K562 (cell line): Measurements from ENCODE around the gene BMF. TPM values are rescaled to one million over a fixed set of nuclear protein-coding genes. Genes with fewer than 3 reads are reported as not detected.

Source experiments
- MEF2A ChIP-seq: IDR thresholded peaks from 2 replicates; pipeline ENCODE4 v1.6.1; 2011; ENCODE audit warnings: low read depth, mild to moderate bottlenecking, low read length, moderate library complexity; ENCODE audit not compliant: control insufficient read depth
- MTA1 ChIP-seq: fragments of 450-650 bp; IDR thresholded peaks from 2 replicates; pipeline ENCODE4 v1.6.1; 2017; ENCODE audit warnings: borderline replicate concordance
- PBX2 ChIP-seq, 2 experiments: IDR thresholded peaks in 1 of 2; conservative IDR thresholded peaks in 1 of 2; 2 replicates each; pipeline ENCODE4 v1.6.1; 2016; ENCODE audit warnings: low read depth in 2 of 2, mild to moderate bottlenecking in 1 of 2, missing compliant biosample characterization in 1 of 2, missing genetic modification characterization in 1 of 2, moderate library complexity in 1 of 2
- PHTF2 ChIP-seq: fragments of 250-450 bp; sonication (Bioruptor Pico); IDR thresholded peaks from 2 replicates; pipeline ENCODE4 v1.5.0; 2021; ENCODE audit warnings: mild to moderate bottlenecking
- TARDBP ChIP-seq: fragments of 450-650 bp; IDR thresholded peaks from 2 replicates; pipeline ENCODE4 v1.6.1; 2016
- polyA plus RNA-seq, 8 experiments: library from polyadenylated mRNA; depleted of rRNA in 4 of 8; stranded (reverse) in 5 of 8; unstranded in 3 of 8; fragments of >200 nt; fragmentation: Nextera tagmentation in 2 of 8; fragmentation: Illumina TruSeq in 1 of 8; extraction: Ambion mirVana in 2 of 8; extraction: Trizol in 1 of 8; gene quantifications; 2 replicates each; pipeline versions ENCODE4 v1.2.1 to v1.2.3, GENCODE V29; 2011 to 2014; ENCODE audit warnings: inconsistent platforms in 1 of 8, missing spikeins in 1 of 8
- total RNA-seq, 7 experiments: library from RNA; depleted of rRNA in 6 of 7; stranded (reverse); fragments of >200 nt in 6 of 7; fragmentation: Illumina TruSeq in 2 of 7; extraction: Trizol in 2 of 7; gene quantifications; 2 replicates each; pipeline versions ENCODE4 v1.2.1 to v1.2.3, GENCODE V29; 2011 to 2021; ENCODE audit warnings: low replicate concordance in 1 of 7
- TF ChIP-seq, protein P1 (sequence below): fragments of 150-350 bp; IDR thresholded peaks from 2 replicates; pipeline ENCODE4 v1.6.1; 2014; ENCODE audit warnings: low read depth, mild to moderate bottlenecking, low read length, borderline replicate concordance
- TF ChIP-seq, protein P2 (sequence below): fragments of 250-450 bp; sonication (Bioruptor Pico); IDR thresholded peaks from 2 replicates; pipeline ENCODE4 v1.5.0; 2020; ENCODE audit warnings: mild to moderate bottlenecking, borderline replicate concordance
- TF ChIP-seq, protein P3 (sequence below): fragments of 450-650 bp; conservative IDR thresholded peaks from 2 replicates; pipeline ENCODE4 v1.6.1; 2016; ENCODE audit warnings: missing genetic modification characterization, low read depth, mild to moderate bottlenecking, control low read depth, missing compliant biosample characterization

The BMF gene
- total and polyA plus RNA-seq, 9 of the 15 experiments (the other 6 are each of a cell fraction or from before 2014, with no cell fraction given): 0.25 to 0.91 (median 0.59) TPM; not detected in 2

DNA sequence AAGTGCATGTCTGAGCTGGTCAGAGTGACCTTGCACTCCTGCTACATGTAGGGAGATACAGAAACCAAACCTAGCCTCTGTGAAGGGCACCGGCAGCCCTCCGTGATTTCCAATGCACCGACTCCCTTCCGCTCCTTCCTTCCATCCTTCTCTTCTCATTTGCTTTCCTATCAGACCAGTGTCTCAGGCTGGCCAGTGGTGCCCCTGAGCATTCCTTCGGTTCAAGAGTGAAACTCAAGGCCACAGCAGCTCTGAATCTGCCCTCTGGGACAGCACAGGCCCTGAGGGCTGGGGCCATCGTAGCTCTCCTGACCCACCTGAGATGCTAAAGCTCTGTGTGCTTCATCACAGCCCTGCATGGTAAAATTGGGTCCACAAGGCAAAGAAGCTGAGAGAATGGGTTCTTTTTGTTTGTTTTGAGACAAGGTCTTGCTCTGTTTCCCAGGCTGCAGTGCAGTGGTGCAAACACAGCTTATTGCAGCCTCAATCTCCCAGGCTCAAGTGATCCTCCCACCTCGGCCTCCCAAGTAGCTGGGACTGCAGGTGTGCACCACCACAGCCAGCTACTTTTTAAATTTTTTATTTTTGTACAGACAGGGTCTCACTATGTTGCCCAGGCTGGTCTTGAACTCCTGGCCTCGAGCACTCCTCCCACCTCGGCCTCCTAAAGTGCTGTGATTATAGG, 2.3 kb upstream of the BMF start (continued):
- TF ChIP-seq, protein P1, sequence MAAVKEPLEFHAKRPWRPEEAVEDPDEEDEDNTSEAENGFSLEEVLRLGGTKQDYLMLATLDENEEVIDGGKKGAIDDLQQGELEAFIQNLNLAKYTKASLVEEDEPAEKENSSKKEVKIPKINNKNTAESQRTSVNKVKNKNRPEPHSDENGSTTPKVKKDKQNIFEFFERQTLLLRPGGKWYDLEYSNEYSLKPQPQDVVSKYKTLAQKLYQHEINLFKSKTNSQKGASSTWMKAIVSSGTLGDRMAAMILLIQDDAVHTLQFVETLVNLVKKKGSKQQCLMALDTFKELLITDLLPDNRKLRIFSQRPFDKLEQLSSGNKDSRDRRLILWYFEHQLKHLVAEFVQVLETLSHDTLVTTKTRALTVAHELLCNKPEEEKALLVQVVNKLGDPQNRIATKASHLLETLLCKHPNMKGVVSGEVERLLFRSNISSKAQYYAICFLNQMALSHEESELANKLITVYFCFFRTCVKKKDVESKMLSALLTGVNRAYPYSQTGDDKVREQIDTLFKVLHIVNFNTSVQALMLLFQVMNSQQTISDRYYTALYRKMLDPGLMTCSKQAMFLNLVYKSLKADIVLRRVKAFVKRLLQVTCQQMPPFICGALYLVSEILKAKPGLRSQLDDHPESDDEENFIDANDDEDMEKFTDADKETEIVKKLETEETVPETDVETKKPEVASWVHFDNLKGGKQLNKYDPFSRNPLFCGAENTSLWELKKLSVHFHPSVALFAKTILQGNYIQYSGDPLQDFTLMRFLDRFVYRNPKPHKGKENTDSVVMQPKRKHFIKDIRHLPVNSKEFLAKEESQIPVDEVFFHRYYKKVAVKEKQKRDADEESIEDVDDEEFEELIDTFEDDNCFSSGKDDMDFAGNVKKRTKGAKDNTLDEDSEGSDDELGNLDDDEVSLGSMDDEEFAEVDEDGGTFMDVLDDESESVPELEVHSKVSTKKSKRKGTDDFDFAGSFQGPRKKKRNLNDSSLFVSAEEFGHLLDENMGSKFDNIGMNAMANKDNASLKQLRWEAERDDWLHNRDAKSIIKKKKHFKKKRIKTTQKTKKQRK: no peak
- TF ChIP-seq, protein P2, sequence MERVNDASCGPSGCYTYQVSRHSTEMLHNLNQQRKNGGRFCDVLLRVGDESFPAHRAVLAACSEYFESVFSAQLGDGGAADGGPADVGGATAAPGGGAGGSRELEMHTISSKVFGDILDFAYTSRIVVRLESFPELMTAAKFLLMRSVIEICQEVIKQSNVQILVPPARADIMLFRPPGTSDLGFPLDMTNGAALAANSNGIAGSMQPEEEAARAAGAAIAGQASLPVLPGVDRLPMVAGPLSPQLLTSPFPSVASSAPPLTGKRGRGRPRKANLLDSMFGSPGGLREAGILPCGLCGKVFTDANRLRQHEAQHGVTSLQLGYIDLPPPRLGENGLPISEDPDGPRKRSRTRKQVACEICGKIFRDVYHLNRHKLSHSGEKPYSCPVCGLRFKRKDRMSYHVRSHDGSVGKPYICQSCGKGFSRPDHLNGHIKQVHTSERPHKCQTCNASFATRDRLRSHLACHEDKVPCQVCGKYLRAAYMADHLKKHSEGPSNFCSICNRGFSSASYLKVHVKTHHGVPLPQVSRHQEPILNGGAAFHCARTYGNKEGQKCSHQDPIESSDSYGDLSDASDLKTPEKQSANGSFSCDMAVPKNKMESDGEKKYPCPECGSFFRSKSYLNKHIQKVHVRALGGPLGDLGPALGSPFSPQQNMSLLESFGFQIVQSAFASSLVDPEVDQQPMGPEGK: no peak
- no peak for TF ChIP-seq PHTF2
- TF ChIP-seq TARDBP: no peak
- TF ChIP-seq MTA1: no peak
- TF ChIP-seq, protein P3, sequence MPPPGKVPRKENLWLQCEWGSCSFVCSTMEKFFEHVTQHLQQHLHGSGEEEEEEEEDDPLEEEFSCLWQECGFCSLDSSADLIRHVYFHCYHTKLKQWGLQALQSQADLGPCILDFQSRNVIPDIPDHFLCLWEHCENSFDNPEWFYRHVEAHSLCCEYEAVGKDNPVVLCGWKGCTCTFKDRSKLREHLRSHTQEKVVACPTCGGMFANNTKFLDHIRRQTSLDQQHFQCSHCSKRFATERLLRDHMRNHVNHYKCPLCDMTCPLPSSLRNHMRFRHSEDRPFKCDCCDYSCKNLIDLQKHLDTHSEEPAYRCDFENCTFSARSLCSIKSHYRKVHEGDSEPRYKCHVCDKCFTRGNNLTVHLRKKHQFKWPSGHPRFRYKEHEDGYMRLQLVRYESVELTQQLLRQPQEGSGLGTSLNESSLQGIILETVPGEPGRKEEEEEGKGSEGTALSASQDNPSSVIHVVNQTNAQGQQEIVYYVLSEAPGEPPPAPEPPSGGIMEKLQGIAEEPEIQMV (tag): no peak
- no peak for TF ChIP-seq PBX2 (CRISPR knock-in tag; IDR thresholded peaks at IDR 0.05; ENCODE audit: low read depth)
- TF ChIP-seq PBX2 (tag; conservative IDR thresholded peaks at IDR 0.05; ENCODE audit: low read depth): no peak
- no peak for TF ChIP-seq MEF2A
